Measurements from ENCODE around the gene KRTAP9-4. TPM values are rescaled to one million over a fixed set of nuclear protein-coding genes. Genes with fewer than 3 reads are reported as not detected.

Gene KRTAP9-4, protein sequence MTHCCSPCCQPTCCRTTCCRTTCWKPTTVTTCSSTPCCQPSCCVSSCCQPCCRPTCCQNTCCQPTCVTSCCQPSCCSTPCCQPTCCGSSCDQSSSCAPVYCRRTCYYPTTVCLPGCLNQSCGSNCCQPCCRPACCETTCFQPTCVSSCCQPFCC
- not detected in 2 replicates for total RNA-seq

DNA sequence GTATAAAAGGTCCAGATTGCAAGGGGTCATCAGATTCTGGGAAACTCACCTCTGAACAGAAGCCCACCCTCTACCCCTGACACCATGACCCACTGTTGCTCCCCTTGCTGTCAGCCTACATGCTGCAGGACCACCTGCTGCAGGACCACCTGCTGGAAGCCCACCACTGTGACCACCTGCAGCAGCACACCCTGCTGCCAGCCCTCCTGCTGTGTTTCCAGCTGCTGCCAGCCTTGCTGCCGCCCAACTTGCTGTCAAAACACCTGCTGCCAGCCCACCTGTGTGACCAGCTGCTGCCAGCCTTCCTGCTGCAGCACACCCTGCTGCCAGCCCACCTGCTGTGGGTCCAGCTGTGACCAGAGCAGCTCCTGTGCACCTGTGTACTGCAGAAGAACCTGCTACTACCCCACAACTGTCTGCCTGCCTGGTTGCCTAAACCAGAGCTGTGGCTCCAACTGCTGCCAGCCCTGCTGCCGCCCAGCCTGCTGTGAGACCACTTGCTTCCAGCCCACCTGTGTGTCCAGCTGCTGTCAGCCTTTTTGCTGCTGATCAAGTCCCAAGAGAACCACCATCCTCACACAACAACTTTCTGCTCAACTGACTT is at the start of gene KRTAP9-4:
TSS of gene KRTAP9-4 (plus strand) at position 51 of the 604 bp plus-strand sequence. CDS start at position 85, 34 bp downstream.

DNA sequence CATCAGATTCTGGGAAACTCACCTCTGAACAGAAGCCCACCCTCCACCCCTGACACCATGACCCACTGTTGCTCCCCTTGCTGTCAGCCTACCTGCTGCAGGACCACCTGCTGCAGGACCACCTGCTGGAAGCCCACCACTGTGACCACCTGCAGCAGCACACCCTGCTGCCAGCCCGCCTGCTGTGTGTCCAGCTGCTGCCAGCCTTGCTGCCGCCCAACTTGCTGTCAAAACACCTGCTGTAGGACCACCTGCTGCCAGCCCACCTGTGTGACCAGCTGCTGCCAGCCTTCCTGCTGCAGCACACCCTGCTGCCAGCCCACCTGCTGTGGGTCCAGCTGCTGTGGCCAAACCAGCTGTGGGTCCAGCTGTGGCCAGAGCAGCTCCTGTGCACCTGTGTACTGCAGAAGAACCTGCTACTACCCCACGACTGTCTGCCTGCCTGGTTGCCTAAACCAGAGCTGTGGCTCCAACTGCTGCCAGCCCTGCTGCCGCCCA is 22.8 kb upstream of the KRTAP9-4 start, which contains the start of gene KRTAP9-2:
TSS of gene KRTAP9-2 (plus strand) at position 51 of the 498 bp plus-strand sequence. CDS start at position 58, 7 bp downstream.

DNA sequence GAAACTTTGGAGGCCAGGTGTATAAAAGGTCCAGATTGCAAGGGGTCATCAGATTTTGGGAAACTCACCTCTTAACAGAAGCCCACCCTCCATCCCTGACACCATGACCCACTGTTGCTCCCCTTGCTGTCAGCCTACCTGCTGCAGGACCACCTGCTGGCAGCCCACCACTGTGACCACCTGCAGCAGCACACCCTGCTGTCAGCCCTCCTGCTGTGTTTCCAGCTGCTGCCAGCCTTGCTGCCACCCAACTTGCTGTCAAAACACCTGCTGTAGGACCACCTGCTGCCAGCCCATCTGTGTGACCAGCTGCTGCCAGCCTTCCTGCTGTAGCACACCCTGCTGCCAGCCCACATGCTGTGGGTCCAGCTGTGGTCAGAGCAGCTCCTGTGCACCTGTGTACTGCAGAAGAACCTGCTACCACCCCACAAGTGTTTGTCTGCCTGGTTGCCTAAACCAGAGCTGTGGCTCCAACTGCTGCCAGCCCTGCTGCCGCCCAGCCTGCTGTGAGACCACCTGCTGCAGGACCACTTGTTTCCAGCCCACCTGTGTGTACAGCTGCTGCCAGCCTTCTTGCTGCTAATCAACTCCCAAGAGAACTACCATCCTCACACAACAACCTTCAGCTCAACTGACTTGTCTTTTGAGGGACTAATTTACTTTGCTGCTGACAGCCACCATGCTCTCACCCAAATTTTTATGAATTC is 16.9 kb upstream of the KRTAP9-4 start, which contains the start of gene KRTAP9-3:
TSS of gene KRTAP9-3 (plus strand) at position 51 of the 707 bp plus-strand sequence. CDS start at position 104, 53 bp downstream.

DNA sequence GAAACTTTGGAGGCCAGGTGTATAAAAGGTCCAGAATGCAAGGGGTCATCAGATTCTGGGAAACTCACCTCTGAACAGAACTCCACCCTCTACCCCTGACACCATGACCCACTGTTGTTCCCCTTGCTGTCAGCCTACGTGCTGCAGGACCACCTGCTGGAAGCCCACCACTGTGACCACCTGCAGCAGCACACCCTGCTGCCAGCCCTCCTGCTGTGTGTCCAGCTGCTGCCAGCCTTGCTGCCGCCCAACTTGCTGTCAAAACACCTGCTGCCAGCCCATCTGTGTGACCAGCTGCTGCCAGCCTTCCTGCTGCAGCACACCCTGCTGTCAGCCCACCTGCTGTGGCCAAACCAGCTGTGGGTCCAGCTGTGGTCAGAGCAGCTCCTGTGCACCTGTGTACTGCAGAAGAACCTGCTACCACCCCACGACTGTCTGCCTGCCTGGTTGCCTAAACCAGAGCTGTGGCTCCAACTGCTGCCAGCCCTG is 11.5 kb upstream of the KRTAP9-4 start, which contains the start of gene KRTAP9-8:
TSS of gene KRTAP9-8 (plus strand) at position 51 of the 489 bp plus-strand sequence. CDS start at position 104, 53 bp downstream.

DNA sequence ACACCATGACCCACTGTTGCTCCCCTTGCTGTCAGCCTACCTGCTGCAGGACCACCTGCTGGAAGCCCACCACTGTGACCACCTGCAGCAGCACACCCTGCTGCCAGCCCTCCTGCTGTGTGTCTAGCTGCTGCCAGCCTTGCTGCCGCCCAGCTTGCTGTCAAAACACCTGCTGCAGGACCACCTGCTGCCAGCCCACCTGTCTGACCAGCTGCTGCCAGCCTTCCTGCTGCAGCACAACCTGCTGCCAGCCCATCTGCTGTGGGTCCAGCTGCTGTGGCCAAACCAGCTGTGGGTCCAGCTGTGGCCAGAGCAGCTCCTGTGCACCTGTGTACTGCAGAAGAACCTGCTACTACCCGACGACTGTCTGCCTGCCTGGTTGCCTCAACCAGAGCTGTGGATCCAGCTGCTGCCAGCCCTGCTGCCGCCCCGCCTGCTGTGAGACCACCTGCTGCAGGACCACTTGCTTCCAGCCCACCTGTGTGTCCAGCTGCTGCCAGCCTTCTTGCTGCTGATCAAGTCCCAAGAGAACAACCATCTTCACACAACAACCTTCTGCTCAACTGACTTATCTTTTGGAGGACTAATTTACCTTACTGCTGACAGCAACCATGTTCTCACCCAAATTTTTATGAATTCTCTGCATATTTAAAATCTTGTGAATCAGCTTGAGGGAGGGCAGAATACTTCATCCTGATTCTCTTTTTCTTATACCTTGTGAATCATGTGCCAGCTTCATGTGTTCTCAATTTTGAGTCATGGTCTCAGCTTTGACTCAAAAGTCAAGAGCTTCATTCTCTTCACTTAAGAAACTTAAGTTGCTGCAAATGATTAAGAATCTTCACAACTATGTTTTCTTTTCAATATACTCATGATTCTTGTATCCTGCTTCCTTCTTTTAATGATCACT is 6.1 kb downstream of the KRTAP9-4 start, which contains the start of gene KRTAP9-9:
TSS of gene KRTAP9-9 (plus strand) at position 4 of the 910 bp plus-strand sequence.

DNA sequence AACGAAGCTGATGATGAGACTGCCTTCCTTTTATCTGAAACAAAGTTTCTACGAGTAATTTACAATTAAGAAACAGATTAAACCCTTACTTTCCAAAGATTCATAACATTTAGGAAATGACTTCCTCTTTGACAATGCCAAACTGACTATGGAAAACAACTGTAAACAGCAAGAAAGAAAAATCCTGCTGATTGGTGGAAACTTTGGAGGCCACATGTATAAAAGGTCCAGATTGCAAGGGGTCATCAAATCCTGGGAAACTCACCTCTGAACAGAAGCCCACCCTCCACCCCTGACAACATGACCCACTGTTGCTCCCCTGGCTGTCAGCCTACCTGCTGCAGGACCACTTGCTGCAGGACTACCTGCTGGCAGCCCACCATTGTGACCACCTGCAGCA is 15.6 kb downstream of the KRTAP9-4 start, which contains the start of gene KRTAP9-6:
TSS of gene KRTAP9-6 (plus strand) at position 301 of the 400 bp plus-strand sequence. CDS start at position 301, 0 bp downstream.

DNA sequence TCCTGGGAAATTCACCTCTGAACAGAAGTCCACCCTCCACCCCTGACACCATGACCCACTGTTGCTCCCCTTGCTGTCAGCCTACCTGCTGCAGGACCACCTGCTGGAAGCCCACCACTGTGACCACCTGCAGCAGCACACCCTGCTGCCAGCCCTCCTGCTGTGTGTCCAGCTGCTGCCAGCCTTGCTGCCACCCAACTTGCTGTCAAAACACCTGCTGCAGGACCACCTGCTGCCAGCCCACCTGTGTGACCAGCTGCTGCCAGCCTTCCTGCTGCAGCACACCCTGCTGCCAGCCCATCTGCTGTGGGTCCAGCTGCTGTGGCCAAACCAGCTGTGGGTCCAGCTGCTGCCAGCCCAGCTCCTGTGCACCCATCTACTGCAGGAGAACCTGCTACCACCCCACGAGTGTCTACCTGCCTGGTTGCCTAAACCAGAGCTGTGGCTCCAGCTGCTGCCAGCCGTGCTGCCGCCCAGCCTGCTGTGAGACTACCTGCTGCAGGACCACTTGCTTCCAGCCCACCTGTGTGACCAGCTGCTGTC is 26.2 kb downstream of the KRTAP9-4 start, which contains the start of gene KRTAP9-7:
TSS of gene KRTAP9-7 (plus strand) at position 51 of the 543 bp plus-strand sequence. CDS start at position 51, 0 bp downstream.

Other genes with a start within 250 kb of the KRTAP9-4 start
- gene KRTAP3-2, start 249.8 kb upstream of the KRTAP9-4 start, total RNA-seq: not detected in 2 replicates
- gene KRTAP3-1, start 240.6 kb upstream of the KRTAP9-4 start, total RNA-seq: not detected in 2 replicates
- not detected in 2 replicates for gene KRTAP1-5, start 222.5 kb upstream of the KRTAP9-4 start, total RNA-seq
- gene KRTAP1-4, start 219.5 kb upstream of the KRTAP9-4 start, total RNA-seq: not detected in 2 replicates
- not detected in 2 replicates for gene KRTAP1-3, start 214.8 kb upstream of the KRTAP9-4 start, total RNA-seq
- gene KRTAP1-1, start 208.2 kb upstream of the KRTAP9-4 start, total RNA-seq: not detected in 2 replicates
- not detected in 2 replicates for gene KRTAP2-1, start 202.4 kb upstream of the KRTAP9-4 start, total RNA-seq
- gene KRTAP2-2, start 194.5 kb upstream of the KRTAP9-4 start, total RNA-seq: not detected in 2 replicates
- gene KRTAP2-3, start 189.6 kb upstream of the KRTAP9-4 start, total RNA-seq: not detected in 2 replicates
- not detected in 2 replicates for gene KRTAP2-4, start 183.8 kb upstream of the KRTAP9-4 start, total RNA-seq
- not detected in 2 replicates for gene KRTAP4-7, start 165.5 kb upstream of the KRTAP9-4 start, total RNA-seq
- not detected in 2 replicates for gene KRTAP4-8, start 151.5 kb upstream of the KRTAP9-4 start, total RNA-seq
- gene KRTAP4-16, start 147.5 kb upstream of the KRTAP9-4 start, total RNA-seq: not detected in 2 replicates
- not detected in 2 replicates for gene KRTAP4-9, start 144.3 kb upstream of the KRTAP9-4 start, total RNA-seq
- not detected in 2 replicates for gene KRTAP4-11, start 131.3 kb upstream of the KRTAP9-4 start, total RNA-seq
- gene KRTAP4-12, start 125.5 kb upstream of the KRTAP9-4 start, total RNA-seq: not detected in 2 replicates
- not detected in 2 replicates for gene KRTAP4-6, start 109.1 kb upstream of the KRTAP9-4 start, total RNA-seq
- gene KRTAP4-5, start 99.9 kb upstream of the KRTAP9-4 start, total RNA-seq: not detected in 2 replicates
- gene KRTAP4-4, start 88.9 kb upstream of the KRTAP9-4 start, total RNA-seq: not detected in 2 replicates
- gene KRTAP4-3, start 81.5 kb upstream of the KRTAP9-4 start, total RNA-seq: not detected in 2 replicates
- gene KRTAP4-2, start 71.5 kb upstream of the KRTAP9-4 start, total RNA-seq: not detected in 2 replicates
- not detected in 2 replicates for gene KRTAP4-1, start 64.8 kb upstream of the KRTAP9-4 start, total RNA-seq
- gene KRTAP9-1, start 59.8 kb upstream of the KRTAP9-4 start, total RNA-seq: not detected in 2 replicates
- not detected in 2 replicates for gene KRTAP9-2, start 23.0 kb upstream of the KRTAP9-4 start, total RNA-seq
- gene KRTAP9-3, start 17.2 kb upstream of the KRTAP9-4 start, total RNA-seq: not detected in 2 replicates
- gene KRTAP9-8, start 11.7 kb upstream of the KRTAP9-4 start, total RNA-seq: not detected in 2 replicates
- gene KRTAP9-9, start 5.7 kb downstream of the KRTAP9-4 start, total RNA-seq: not detected in 2 replicates
- gene KRTAP9-6, start 15.7 kb downstream of the KRTAP9-4 start, total RNA-seq: not detected in 2 replicates
- gene KRTAP9-7, start 26.0 kb downstream of the KRTAP9-4 start, total RNA-seq: not detected in 2 replicates
- gene KRTAP29-1, start 53.2 kb downstream of the KRTAP9-4 start, total RNA-seq: not detected in 2 replicates
- not detected in 2 replicates for gene KRTAP16-1, start 59.6 kb downstream of the KRTAP9-4 start, total RNA-seq
- not detected in 2 replicates for gene KRTAP17-1, start 66.0 kb downstream of the KRTAP9-4 start, total RNA-seq
- gene KRT33A, start 101.1 kb downstream of the KRTAP9-4 start, total RNA-seq: not detected in 2 replicates
- gene KRT33B, start 120.1 kb downstream of the KRTAP9-4 start, total RNA-seq: not detected in 2 replicates
- not detected in 2 replicates for gene KRT34, start 132.6 kb downstream of the KRTAP9-4 start, total RNA-seq
- gene KRT31, start 147.9 kb downstream of the KRTAP9-4 start, total RNA-seq: not detected in 2 replicates
- gene KRT37, start 174.9 kb downstream of the KRTAP9-4 start, total RNA-seq: not detected in 2 replicates
- gene KRT38, start 191.3 kb downstream of the KRTAP9-4 start, total RNA-seq: not detected in 2 replicates
- not detected in 2 replicates for gene KRT32, start 217.7 kb downstream of the KRTAP9-4 start, total RNA-seq
- gene KRT35, start 231.5 kb downstream of the KRTAP9-4 start, total RNA-seq: 0.09 TPM in 1 of 2 replicates, not detected in the other
- gene KRT36, start 240.2 kb downstream of the KRTAP9-4 start, total RNA-seq: under 0.01 TPM in 1 of 2 replicates, not detected in the other

All from endothelial cell of coronary artery (primary cell).